ENCODE measurements around the gene DNAI1. TPM values are rescaled to one million over a fixed set of nuclear protein-coding genes. Genes with fewer than 3 reads are reported as not detected.
A peak's percentile ranks its signal among the peaks of the same experiment; 100 is the strongest.

Gene DNAI1
- total and polyA plus RNA-seq, 2 of the 13 experiments (the other 11 are each of a cell fraction or from before 2014, with no cell fraction given): not detected

DNA sequence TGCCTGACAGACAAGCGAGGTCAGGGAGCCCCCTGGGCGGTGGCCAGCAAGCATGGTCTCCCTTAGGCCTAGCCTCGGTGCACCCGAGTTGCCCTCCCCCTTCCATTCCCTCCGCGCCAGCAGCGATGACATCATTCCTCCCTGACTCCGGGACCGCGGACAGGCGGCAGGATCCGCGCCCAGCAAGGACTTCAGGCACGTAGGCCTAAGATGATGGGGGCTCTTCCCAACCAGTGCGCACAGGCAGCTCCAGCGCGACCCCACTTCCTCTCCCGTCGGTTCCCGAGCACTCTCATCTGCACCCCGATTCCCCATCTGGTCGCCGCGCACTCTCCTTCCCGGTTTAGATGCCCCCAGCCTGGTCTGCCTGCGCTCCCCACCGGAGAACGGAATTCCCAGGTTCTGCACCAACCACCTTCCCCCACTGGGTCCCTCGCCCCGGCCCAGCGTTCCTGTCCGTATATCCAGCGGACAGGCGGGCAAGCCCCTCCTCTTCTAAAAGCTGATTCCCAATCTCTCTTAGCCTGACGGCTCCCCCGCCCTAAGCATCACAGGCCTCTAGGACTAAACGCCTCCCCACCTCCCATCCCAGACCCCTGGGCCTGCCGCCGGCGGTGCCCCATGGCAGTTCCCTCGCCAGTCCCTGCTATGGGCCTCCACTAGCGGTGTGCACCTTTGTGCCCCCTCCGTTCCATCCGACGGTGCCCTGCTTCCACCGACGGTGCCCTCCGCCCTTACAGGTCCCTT lies 1.2 kb upstream of the DNAI1 start (continued):
- no peak for TF ChIP-seq ZNF546 (CRISPR knock-in tag; conservative IDR thresholded peaks at IDR 0.05)
- TF ChIP-seq SALL2 (CRISPR knock-in tag; IDR thresholded peaks at IDR 0.05): no peak
- no peak for TF ChIP-seq ZNF749 (CRISPR knock-in tag; IDR thresholded peaks at IDR 0.05; ENCODE audit: borderline replicate concordance)
- no peak for TF ChIP-seq SIN3B (IDR thresholded peaks at IDR 0.05; ENCODE audit: low read length)
- TF ChIP-seq BRCA1 (CRISPR knock-in tag; IDR thresholded peaks at IDR 0.05): no peak
- TF ChIP-seq ZFX (CRISPR knock-in tag; IDR thresholded peaks at IDR 0.05; ENCODE audit: low read depth): peak; percentile 51; the same call in 1 of the 2 replicates
- TF ChIP-seq ZNF326 (CRISPR knock-in tag; IDR thresholded peaks at IDR 0.05; ENCODE audit: borderline replicate concordance): no peak
- TF ChIP-seq, protein P1, sequence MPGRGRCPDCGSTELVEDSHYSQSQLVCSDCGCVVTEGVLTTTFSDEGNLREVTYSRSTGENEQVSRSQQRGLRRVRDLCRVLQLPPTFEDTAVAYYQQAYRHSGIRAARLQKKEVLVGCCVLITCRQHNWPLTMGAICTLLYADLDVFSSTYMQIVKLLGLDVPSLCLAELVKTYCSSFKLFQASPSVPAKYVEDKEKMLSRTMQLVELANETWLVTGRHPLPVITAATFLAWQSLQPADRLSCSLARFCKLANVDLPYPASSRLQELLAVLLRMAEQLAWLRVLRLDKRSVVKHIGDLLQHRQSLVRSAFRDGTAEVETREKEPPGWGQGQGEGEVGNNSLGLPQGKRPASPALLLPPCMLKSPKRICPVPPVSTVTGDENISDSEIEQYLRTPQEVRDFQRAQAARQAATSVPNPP (CRISPR knock-in tag; IDR thresholded peaks at IDR 0.05): no peak
- TF ChIP-seq FOXJ3 (CRISPR knock-in tag; IDR thresholded peaks at IDR 0.05; ENCODE audit: borderline replicate concordance): no peak
- TF ChIP-seq, protein P2, sequence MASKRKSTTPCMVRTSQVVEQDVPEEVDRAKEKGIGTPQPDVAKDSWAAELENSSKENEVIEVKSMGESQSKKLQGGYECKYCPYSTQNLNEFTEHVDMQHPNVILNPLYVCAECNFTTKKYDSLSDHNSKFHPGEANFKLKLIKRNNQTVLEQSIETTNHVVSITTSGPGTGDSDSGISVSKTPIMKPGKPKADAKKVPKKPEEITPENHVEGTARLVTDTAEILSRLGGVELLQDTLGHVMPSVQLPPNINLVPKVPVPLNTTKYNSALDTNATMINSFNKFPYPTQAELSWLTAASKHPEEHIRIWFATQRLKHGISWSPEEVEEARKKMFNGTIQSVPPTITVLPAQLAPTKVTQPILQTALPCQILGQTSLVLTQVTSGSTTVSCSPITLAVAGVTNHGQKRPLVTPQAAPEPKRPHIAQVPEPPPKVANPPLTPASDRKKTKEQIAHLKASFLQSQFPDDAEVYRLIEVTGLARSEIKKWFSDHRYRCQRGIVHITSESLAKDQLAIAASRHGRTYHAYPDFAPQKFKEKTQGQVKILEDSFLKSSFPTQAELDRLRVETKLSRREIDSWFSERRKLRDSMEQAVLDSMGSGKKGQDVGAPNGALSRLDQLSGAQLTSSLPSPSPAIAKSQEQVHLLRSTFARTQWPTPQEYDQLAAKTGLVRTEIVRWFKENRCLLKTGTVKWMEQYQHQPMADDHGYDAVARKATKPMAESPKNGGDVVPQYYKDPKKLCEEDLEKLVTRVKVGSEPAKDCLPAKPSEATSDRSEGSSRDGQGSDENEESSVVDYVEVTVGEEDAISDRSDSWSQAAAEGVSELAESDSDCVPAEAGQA (IDR thresholded peaks at IDR 0.05; ENCODE audit: low read depth): 0 out of 2 replicates have a peak, but pooled peaks have one; percentile 42
- TF ChIP-seq, protein P2 (CRISPR knock-in tag; IDR thresholded peaks at IDR 0.05; ENCODE audit: borderline replicate concordance): no peak
- TF ChIP-seq FOSL2 (CRISPR knock-in tag; IDR thresholded peaks at IDR 0.05): peak; percentile 37; the same call in 1 of the 2 replicates
- no peak for TF ChIP-seq ZNF850 (CRISPR knock-in tag; conservative IDR thresholded peaks at IDR 0.05)
- TF ChIP-seq, protein P3, sequence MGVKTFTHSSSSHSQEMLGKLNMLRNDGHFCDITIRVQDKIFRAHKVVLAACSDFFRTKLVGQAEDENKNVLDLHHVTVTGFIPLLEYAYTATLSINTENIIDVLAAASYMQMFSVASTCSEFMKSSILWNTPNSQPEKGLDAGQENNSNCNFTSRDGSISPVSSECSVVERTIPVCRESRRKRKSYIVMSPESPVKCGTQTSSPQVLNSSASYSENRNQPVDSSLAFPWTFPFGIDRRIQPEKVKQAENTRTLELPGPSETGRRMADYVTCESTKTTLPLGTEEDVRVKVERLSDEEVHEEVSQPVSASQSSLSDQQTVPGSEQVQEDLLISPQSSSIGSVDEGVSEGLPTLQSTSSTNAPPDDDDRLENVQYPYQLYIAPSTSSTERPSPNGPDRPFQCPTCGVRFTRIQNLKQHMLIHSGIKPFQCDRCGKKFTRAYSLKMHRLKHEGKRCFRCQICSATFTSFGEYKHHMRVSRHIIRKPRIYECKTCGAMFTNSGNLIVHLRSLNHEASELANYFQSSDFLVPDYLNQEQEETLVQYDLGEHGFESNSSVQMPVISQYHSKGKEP (CRISPR knock-in tag; IDR thresholded peaks at IDR 0.05): no peak
- TF ChIP-seq, protein P4, sequence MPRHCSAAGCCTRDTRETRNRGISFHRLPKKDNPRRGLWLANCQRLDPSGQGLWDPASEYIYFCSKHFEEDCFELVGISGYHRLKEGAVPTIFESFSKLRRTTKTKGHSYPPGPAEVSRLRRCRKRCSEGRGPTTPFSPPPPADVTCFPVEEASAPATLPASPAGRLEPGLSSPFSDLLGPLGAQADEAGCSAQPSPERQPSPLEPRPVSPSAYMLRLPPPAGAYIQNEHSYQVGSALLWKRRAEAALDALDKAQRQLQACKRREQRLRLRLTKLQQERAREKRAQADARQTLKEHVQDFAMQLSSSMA (CRISPR knock-in tag; IDR thresholded peaks at IDR 0.05): no peak
- no peak for TF ChIP-seq ZNF292 (CRISPR knock-in tag; IDR thresholded peaks at IDR 0.05; ENCODE audit: borderline replicate concordance, low read depth)
- TF ChIP-seq, protein P5, sequence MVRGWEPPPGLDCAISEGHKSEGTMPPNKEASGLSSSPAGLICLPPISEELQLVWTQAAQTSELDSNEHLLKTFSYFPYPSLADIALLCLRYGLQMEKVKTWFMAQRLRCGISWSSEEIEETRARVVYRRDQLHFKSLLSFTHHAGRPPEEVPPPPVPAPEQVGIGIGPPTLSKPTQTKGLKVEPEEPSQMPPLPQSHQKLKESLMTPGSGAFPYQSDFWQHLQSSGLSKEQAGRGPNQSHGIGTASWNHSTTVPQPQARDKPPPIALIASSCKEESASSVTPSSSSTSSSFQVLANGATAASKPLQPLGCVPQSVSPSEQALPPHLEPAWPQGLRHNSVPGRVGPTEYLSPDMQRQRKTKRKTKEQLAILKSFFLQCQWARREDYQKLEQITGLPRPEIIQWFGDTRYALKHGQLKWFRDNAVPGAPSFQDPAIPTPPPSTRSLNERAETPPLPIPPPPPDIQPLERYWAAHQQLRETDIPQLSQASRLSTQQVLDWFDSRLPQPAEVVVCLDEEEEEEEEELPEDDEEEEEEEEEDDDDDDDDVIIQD (CRISPR knock-in tag; IDR thresholded peaks at IDR 0.05; ENCODE audit: low read depth): no peak

All from HepG2 (cell line).